Neural progenitor cell (in vitro differentiated cells): ENCODE measurements around the gene TRIM32.
"Not testable (repeated sequence)": the region's sequence is repeated elsewhere in the genome, so short reads cannot be mapped to it uniquely, and the experiment has no call there.

Experiments
- CTCF ChIP-seq: fragments of 200-600 bp; sonication (generic); IDR thresholded peaks from 2 replicates; pipeline ENCODE4 v1.5.1; 2017; ENCODE audit warnings: antibody characterized with exemption, mild to moderate bottlenecking
- EZH2 ChIP-seq: fragments of 200-600 bp; sonication (generic); IDR thresholded peaks from 2 replicates; pipeline ENCODE4 v1.6.1; 2017; ENCODE audit warnings: antibody characterized with exemption, mild to moderate bottlenecking, moderate library complexity

GRCh38 chr9:116690805-116691204 is 3.7 kb downstream of the TRIM32 start:
- not testable (repeated sequence) for TF ChIP-seq CTCF, EZH2
